B cell (primary cell): Measurements from ENCODE around the gene PRPS2. TPM values are rescaled to one million over a fixed set of nuclear protein-coding genes. Genes with fewer than 3 reads are reported as not detected.
A peak's percentile ranks its signal among the peaks of the same experiment; 100 is the strongest.

Experiments used
- ATAC-seq: fragments of 200-7000 bp; cut with Tn5 transposase; one replicate; pipeline ENCODE4 v1.10.0; 2021; ENCODE audit warnings: low read depth, mild to moderate bottlenecking, moderate number of reproducible peaks, moderate library complexity
- CTCF ChIA-PET: fragments of 350-600 bp; sonication (Branson Sonifier 250); formaldehyde crosslinking; loops from one replicate; lab custom pipeline; 2021; ENCODE audit warnings: antibody characterized with exemption, inconsistent platforms; lab: Charles Lee
- POLR2A ChIA-PET: fragments of 350-600 bp; sonication (Branson Sonifier 250); formaldehyde crosslinking; loops from one replicate; lab custom pipeline; 2021; ENCODE audit warnings: antibody characterized with exemption; lab: Charles Lee
- DNase-seq: peaks from one replicate; pipeline ENCODE4 v3.0.0; 2013
- H2AFZ ChIP-seq: 2 replicates; pipeline ENCODE4 v1.6.1; 2012; ENCODE audit warnings: mild to moderate bottlenecking, low read depth, low read length; ENCODE audit not compliant: insufficient read depth, poor library complexity, severe bottlenecking
- H3K27ac ChIP-seq, 2 donors: 1 replicate in 1 of 2; 2 replicates in 1 of 2; pipeline ENCODE4 v1.5.1; 2012 to 2013; ENCODE audit warnings: low read length in 2 of 2, mild to moderate bottlenecking in 2 of 2, moderate library complexity in 1 of 2
- H3K27me3 ChIP-seq, 4 experiments: fragments of 200-600 bp in 1 of 4; sonication (generic) in 1 of 4; replicated peaks in 1 of 4; 1 replicate in 2 of 4; 2 replicates in 2 of 4; pipeline versions ENCODE4 v1.6.1 to v1.7.0; 2013 to 2016; ENCODE audit warnings: low read length in 3 of 4, mild to moderate bottlenecking in 2 of 4, mixed read lengths in 1 of 4, moderate library complexity in 1 of 4; ENCODE audit not compliant: insufficient read depth in 4 of 4, control insufficient read depth in 3 of 4; ENCODE audit errors: control extremely low read depth in 1 of 4
- H3K36me3 ChIP-seq, 2 experiments: replicated peaks in 1 of 2; 1 replicate in 1 of 2; 2 replicates in 1 of 2; pipeline versions ENCODE4 v1.6.1 to v1.7.1; 2013; ENCODE audit warnings: low read length in 1 of 2; ENCODE audit not compliant: insufficient read depth in 2 of 2, control insufficient read depth in 1 of 2; ENCODE audit errors: control extremely low read depth in 1 of 2, extremely low read depth in 1 of 2
- H3K4me1 ChIP-seq, 2 donors: fragments of 200-600 bp in 1 of 2; sonication (generic) in 1 of 2; 1 replicate in 1 of 2; 2 replicates in 1 of 2; pipeline versions ENCODE4 v1.5.1 to v1.6.1; 2013 to 2017; ENCODE audit warnings: low read length in 2 of 2; ENCODE audit not compliant: control insufficient read depth in 2 of 2, insufficient read depth in 2 of 2
- H3K4me2 ChIP-seq: replicated peaks from 2 replicates; pipeline ENCODE3; 2012; ENCODE audit warnings: mild to moderate bottlenecking, low read depth, low read length; ENCODE audit not compliant: poor library complexity, severe bottlenecking
- H3K4me3 ChIP-seq, 5 experiments: fragments of 200-600 bp in 1 of 5; sonication (generic) in 1 of 5; 1 replicate in 3 of 5; 2 replicates in 2 of 5; pipeline versions ENCODE4 v1.5.1 to v1.7.0; 2011 to 2016; ENCODE audit warnings: low read length in 4 of 5, mild to moderate bottlenecking in 4 of 5, low read depth in 2 of 5, control low read depth in 1 of 5, moderate library complexity in 1 of 5; ENCODE audit not compliant: insufficient read depth in 1 of 5; ENCODE audit errors: control extremely low read depth in 1 of 5, extremely low read depth in 1 of 5
- H3K79me2 ChIP-seq: fragments of 200-600 bp; sonication (generic); one replicate; pipeline ENCODE4 v1.6.0; 2016; ENCODE audit warnings: low read length; ENCODE audit not compliant: control insufficient read depth, insufficient read depth
- H3K9ac ChIP-seq: fragments of 200-600 bp; sonication (generic); 2 replicates; pipeline ENCODE4 v1.6.1; 2017; ENCODE audit warnings: mild to moderate bottlenecking, low read length, moderate library complexity
- H3K9me3 ChIP-seq, 3 donors: one replicate each; pipeline versions ENCODE4 v1.6.1 to v1.7.1; 2013; ENCODE audit warnings: low read length in 2 of 3; ENCODE audit not compliant: control insufficient read depth in 2 of 3, insufficient read depth in 1 of 3; ENCODE audit errors: control extremely low read depth in 1 of 3
- H4K20me1 ChIP-seq: 2 replicates; pipeline ENCODE4 v1.6.0; 2012; ENCODE audit warnings: mild to moderate bottlenecking, low read length; ENCODE audit not compliant: insufficient read depth, control insufficient read depth, poor library complexity, severe bottlenecking
- H3K27ac Mint-ChIP-seq: one replicate; pipeline ENCODE4 v1.8.0; 2021; ENCODE audit warnings: mixed read lengths
- H3K27me3 Mint-ChIP-seq: one replicate; pipeline ENCODE4 v1.8.0; 2021; ENCODE audit warnings: mixed read lengths
- H3K4me1 Mint-ChIP-seq: one replicate; pipeline ENCODE4 v1.8.0; 2021; ENCODE audit warnings: mixed read lengths
- H3K4me3 Mint-ChIP-seq: one replicate; pipeline ENCODE4 v1.8.0; 2021; ENCODE audit warnings: mixed read lengths
- H3K9me3 Mint-ChIP-seq: one replicate; pipeline ENCODE4 v1.8.0; 2022; ENCODE audit warnings: mixed read lengths; ENCODE audit not compliant: insufficient read depth
- EZH2 ChIP-seq: IDR thresholded peaks from 2 replicates; pipeline ENCODE4 v1.6.1; 2012; ENCODE audit warnings: borderline replicate concordance, low read depth, mild to moderate bottlenecking, moderate library complexity, low read length; ENCODE audit not compliant: insufficient read depth, poor library complexity, severe bottlenecking
- WGBS: methylation state at CpG from one replicate; pipeline ENCODE4 v1.1.5; 2013; ENCODE audit warnings: missing lambda C conversion rate; ENCODE audit not compliant: insufficient coverage; 5-methylcytosine and 5-hydroxymethylcytosine counted together
- intact Hi-C: fragments of 100-400 bp; cut with micrococcal nuclease; formaldehyde crosslinking; loops from one replicate; pipeline ENCODE4 v1.10.0; 2022
- polyA plus RNA-seq: library from polyadenylated mRNA; depleted of rRNA; stranded (reverse); fragments of >200 nt; gene quantifications from 2 replicates; pipeline ENCODE4 v1.2.3, GENCODE V29; 2012
- total RNA-seq, 2 donors: library from RNA; stranded (reverse); fragments of 120-200 nt in 1 of 2; gene quantifications; 1 replicate in 1 of 2; 2 replicates in 1 of 2; pipeline versions ENCODE4 v1.2.3 to v1.2.4, GENCODE V29; 2013 to 2022
- TF ChIP-seq, protein P1 (sequence below): fragments of 200-600 bp; IDR thresholded peaks from one replicate; pipeline ENCODE4 v1.8.0; 2022; ENCODE audit warnings: antibody characterized with exemption, mild to moderate bottlenecking

PRPS2 gene
- total and polyA plus RNA-seq, 2 donors (not counting 1 experiment from before 2014, with no cell fraction given), result 11.6 to 31.1 TPM

DNA sequence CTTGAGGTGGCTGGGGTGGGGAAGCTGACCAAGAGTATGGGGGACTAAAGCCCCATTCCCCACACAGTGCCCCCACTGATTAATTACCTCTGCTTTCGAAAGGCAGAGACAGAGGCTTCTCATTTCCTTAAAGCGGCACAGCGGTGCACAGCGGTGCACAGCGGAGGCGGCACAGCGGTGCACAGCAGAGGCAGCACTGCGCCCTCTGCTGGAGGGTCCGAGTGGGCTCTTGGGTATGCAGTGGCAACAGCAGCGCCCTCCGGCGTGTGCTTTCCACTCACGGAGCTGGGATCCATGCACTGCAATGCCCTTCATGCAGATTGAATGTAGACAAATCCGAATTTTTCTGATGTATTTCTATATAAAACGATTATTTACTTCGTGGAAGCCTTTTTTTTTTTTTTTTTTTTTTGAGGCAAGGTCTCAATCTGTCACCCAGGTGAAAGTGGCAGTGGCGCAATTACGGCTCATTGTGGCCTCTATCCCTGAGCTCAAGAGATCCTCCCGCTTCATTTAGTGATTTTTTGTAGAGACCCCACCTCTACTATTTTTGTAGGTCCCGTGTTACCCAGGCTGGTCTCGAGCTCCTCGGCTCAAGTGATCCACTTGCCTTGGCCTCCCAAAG, 19.7 kb upstream of the PRPS2 start:
- intact Hi-C loops, result loop anchor here (1.0 to 2.0 kb wide), 2 partner anchors 69 to 1239 kb away; no protein-coding TSS in a partner anchor
- H3K9ac ChIP-seq, result no peak overlapping the region
- no peaks in the 10 kb centered on the region for H3K9me3 Mint-ChIP-seq
- DNase-seq (peak; percentile 87), ATAC-seq (peak; percentile 100)
- H3K27me3 ChIP-seq, result peaks cover 0 to 2% (median 0%) of the 10 kb centered on the region in 4 experiments
- no peaks in the 10 kb centered on the region for H3K9me3 ChIP-seq
- no peaks in the 10 kb centered on the region for H3K79me2 ChIP-seq
- peaks cover 8 to 12% of the 10 kb centered on the region in 2 donors for H3K4me1 ChIP-seq
- POLR2A ChIA-PET, result interaction anchor here (0.7 to 0.8 kb wide), 2 partner anchors 19 to 1004 kb away, joined by 3 to 11 read pairs; partner anchors contain the start of gene PRPS2
- no peak overlapping the region for H3K27ac Mint-ChIP-seq
- H3K4me2 ChIP-seq, result peak overlapping the region; percentile 39
- no peaks in the 10 kb centered on the region for H4K20me1 ChIP-seq
- CTCF ChIA-PET, result interaction anchor here (0.6 to 3.8 kb wide), 17 partner anchors 9 to 881 kb away, joined by 3 to 31 read pairs (median 3); partner anchors contain the start of genes PRPS2 and TCEANC
- no peak overlapping the region for H3K27ac ChIP-seq
- H3K36me3 ChIP-seq, result no peaks in the 10 kb centered on the region
- H2AFZ ChIP-seq, result no peak overlapping the region
- H3K4me3 Mint-ChIP-seq, result peak overlapping the region; percentile 37
- TF ChIP-seq, protein P1, sequence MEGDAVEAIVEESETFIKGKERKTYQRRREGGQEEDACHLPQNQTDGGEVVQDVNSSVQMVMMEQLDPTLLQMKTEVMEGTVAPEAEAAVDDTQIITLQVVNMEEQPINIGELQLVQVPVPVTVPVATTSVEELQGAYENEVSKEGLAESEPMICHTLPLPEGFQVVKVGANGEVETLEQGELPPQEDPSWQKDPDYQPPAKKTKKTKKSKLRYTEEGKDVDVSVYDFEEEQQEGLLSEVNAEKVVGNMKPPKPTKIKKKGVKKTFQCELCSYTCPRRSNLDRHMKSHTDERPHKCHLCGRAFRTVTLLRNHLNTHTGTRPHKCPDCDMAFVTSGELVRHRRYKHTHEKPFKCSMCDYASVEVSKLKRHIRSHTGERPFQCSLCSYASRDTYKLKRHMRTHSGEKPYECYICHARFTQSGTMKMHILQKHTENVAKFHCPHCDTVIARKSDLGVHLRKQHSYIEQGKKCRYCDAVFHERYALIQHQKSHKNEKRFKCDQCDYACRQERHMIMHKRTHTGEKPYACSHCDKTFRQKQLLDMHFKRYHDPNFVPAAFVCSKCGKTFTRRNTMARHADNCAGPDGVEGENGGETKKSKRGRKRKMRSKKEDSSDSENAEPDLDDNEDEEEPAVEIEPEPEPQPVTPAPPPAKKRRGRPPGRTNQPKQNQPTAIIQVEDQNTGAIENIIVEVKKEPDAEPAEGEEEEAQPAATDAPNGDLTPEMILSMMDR, result peak; percentile 76
- no peak for TF ChIP-seq EZH2
- no peak overlapping the region for H3K4me3 ChIP-seq
- WGBS, result 9% methylated on average over 4 of the region's 22 CpGs
- H3K4me1 Mint-ChIP-seq, result peaks cover 10% of the 10 kb centered on the region
- H3K27me3 Mint-ChIP-seq, result peaks cover 4% of the 10 kb centered on the region

- H3K27me3 ChIP-seq, result peaks cover 0 to 2% (median 0%) of the 10 kb centered on the region in 4 experiments
- no peaks in the 10 kb centered on the region for H3K9me3 ChIP-seq
- Mint-ChIP-seq H3K9me3 (no peaks in the 10 kb centered on the region), H3K27me3 (peaks cover 4% of the 10 kb centered on the region), H3K4me3 (no peak overlapping the region), H3K4me1 (no peaks in the 10 kb centered on the region), H3K27ac (no peak overlapping the region)
- H3K4me2 ChIP-seq, result no peak overlapping the region
- H3K9ac ChIP-seq, result no peak overlapping the region
- TF ChIP-seq, protein P1, result no peak
- TF ChIP-seq EZH2, result no peak
- H4K20me1 ChIP-seq, result no peaks in the 10 kb centered on the region
- no peak overlapping the region for H3K27ac ChIP-seq
- DNase-seq, result no peak
- no peaks in the 10 kb centered on the region for H3K4me1 ChIP-seq
- H2AFZ ChIP-seq, result no peak overlapping the region
- intact Hi-C loops, result no loop called here
- no peaks in the 10 kb centered on the region for H3K36me3 ChIP-seq
- no peaks in the 10 kb centered on the region for H3K79me2 ChIP-seq
- no peak for ATAC-seq
- ChIA-PET POLR2A (no interaction called here), CTCF (interaction anchor here (1.5 kb wide), 2 partner anchors 8 to 76 kb away, joined by 3 read pairs; no protein-coding TSS in a partner anchor)
- no peak overlapping the region for H3K4me3 ChIP-seq
These were observed 13.5 kb upstream of the PRPS2 start for GRCh38 chrX:12777670-12778069.
